Smooth muscle cell (in vitro differentiated cells): ENCODE measurements around the gene INPP5A. TPM values are rescaled to one million over a fixed set of nuclear protein-coding genes. Genes with fewer than 3 reads are reported as not detected.

Source experiments
- DNase-seq: peaks from one replicate; lab custom pipeline; 2025; ENCODE audit not compliant: unreplicated experiment; lab: John Stamatoyannopoulos, UW
- H2AFZ ChIP-seq: fragments of 200-600 bp; sonication (generic); 2 replicates; pipeline ENCODE4 v1.6.0; 2016; ENCODE audit warnings: antibody characterized with exemption, low read depth, mild to moderate bottlenecking
- H3F3A ChIP-seq: fragments of 200-600 bp; sonication (generic); 2 replicates; pipeline ENCODE4 v1.6.0; 2017; ENCODE audit warnings: antibody characterized with exemption, low read depth
- H3K27ac ChIP-seq: fragments of 200-600 bp; sonication (generic); 2 replicates; pipeline ENCODE4 v1.5.1; 2016; ENCODE audit warnings: low read depth, mild to moderate bottlenecking
- H3K27me3 ChIP-seq: fragments of 200-600 bp; sonication (generic); 2 replicates; pipeline ENCODE4 v1.6.1; 2016; ENCODE audit warnings: low read depth, mild to moderate bottlenecking
- H3K36me3 ChIP-seq: fragments of 200-600 bp; sonication (generic); 2 replicates; pipeline ENCODE4 v1.5.1; 2016; ENCODE audit warnings: low read depth
- H3K4me1 ChIP-seq: fragments of 200-600 bp; sonication (generic); 2 replicates; pipeline ENCODE4 v1.5.1; 2016; ENCODE audit warnings: low read depth
- H3K4me2 ChIP-seq: fragments of 200-600 bp; sonication (generic); 2 replicates; pipeline ENCODE4 v1.6.0; 2016; ENCODE audit warnings: mild to moderate bottlenecking
- H3K4me3 ChIP-seq: fragments of 200-600 bp; sonication (generic); 2 replicates; pipeline ENCODE4 v1.5.1; 2016; ENCODE audit warnings: mild to moderate bottlenecking
- H3K79me2 ChIP-seq: fragments of 200-600 bp; sonication (generic); 2 replicates; pipeline ENCODE4 v1.6.0; 2016; ENCODE audit warnings: low read depth, mild to moderate bottlenecking
- H3K9ac ChIP-seq: fragments of 200-600 bp; sonication (generic); 2 replicates; pipeline ENCODE4 v1.6.0; 2016; ENCODE audit warnings: low read depth
- H3K9me3 ChIP-seq: fragments of 200-600 bp; sonication (generic); replicated peaks from 2 replicates; pipeline ENCODE4 v1.5.1; 2016; ENCODE audit warnings: low read depth
- H4K20me1 ChIP-seq: fragments of 200-600 bp; sonication (generic); 2 replicates; pipeline ENCODE4 v1.6.0; 2016; ENCODE audit warnings: low read depth
- WGBS: methylation state at CpG from one replicate; pipeline ENCODE4 v1.1.7; 2016; ENCODE audit warnings: low lambda C conversion rate; 5-methylcytosine and 5-hydroxymethylcytosine counted together
- polyA plus RNA-seq: library from polyadenylated mRNA; unstranded; fragments of >200 nt; fragmentation: Nextera tagmentation; extraction: Ambion mirVana; gene quantifications from 2 replicates; pipeline ENCODE4 v1.2.1, GENCODE V29; 2016
- total RNA-seq: library from RNA; depleted of rRNA; stranded (reverse); fragments of >200 nt; gene quantifications from 2 replicates; pipeline ENCODE4 v1.2.3, GENCODE V29; 2014
- TF ChIP-seq, protein P1 (sequence below): fragments of 200-600 bp; sonication (generic); IDR thresholded peaks from 2 replicates; pipeline ENCODE4 v1.5.1; 2017; ENCODE audit warnings: borderline replicate concordance, mild to moderate bottlenecking, antibody characterized with exemption; ENCODE audit not compliant: insufficient read depth, poor library complexity, severe bottlenecking

INPP5A gene
- total and polyA plus RNA-seq, 2 experiments from 2014 or later: 48.0 to 55.9 TPM

DNA sequence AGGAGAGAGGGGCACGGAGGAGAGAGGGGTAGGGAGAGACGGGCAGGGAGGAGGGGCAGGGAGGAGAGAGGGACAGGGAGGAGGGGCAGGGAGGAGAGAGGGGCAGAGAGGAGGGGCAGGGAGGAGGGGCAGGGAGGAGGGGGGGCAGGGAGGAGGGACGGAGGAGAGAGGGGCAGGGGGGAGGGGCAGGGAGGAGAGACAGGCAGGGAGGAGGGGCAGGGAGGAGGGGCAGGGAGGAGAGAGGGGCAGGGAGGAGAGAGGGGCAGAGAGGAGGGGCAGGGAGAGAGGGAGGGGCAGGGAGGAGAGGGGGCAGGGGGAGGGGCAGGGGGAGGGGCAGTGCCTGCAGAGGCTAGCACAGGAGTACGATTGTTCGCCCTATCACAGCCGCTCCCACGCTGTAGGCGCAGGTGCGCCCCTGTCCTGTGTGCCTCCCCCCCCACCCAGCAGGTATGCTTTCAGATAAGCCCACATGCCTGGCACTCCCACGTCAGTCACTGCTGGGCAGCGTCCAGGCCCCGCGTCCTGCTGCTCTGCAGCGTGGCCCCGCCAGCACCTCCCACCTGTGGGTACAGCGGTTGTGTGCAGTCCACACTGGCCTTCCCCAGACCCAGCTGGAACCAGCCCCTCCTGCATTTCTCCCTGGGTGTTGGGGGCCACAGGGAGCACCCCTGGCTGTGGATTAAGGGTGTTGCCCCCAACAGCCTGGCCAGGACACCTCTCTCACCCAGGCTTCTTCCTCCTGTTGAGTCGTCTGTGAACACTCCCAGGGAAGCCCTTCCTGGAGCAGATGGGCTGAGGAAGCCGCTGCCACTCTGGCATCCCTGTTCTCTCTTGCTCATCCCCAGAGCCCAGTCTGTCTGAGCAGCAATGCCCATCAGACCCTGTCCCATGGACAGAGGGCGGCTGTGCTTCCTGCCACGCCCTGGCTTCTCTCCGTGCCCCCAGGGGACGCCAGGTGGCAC, 237.6 kb downstream of the INPP5A start:
- no peak overlapping the region for H3K4me3 ChIP-seq
- no peaks in the 10 kb centered on the region for H3K36me3 ChIP-seq
- no peak for DNase-seq
- WGBS: 97% methylated on average over 14 of the region's 22 CpGs
- TF ChIP-seq, protein P1, sequence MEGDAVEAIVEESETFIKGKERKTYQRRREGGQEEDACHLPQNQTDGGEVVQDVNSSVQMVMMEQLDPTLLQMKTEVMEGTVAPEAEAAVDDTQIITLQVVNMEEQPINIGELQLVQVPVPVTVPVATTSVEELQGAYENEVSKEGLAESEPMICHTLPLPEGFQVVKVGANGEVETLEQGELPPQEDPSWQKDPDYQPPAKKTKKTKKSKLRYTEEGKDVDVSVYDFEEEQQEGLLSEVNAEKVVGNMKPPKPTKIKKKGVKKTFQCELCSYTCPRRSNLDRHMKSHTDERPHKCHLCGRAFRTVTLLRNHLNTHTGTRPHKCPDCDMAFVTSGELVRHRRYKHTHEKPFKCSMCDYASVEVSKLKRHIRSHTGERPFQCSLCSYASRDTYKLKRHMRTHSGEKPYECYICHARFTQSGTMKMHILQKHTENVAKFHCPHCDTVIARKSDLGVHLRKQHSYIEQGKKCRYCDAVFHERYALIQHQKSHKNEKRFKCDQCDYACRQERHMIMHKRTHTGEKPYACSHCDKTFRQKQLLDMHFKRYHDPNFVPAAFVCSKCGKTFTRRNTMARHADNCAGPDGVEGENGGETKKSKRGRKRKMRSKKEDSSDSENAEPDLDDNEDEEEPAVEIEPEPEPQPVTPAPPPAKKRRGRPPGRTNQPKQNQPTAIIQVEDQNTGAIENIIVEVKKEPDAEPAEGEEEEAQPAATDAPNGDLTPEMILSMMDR: no peak
- no peaks in the 10 kb centered on the region for H3K27me3 ChIP-seq
- no peaks in the 10 kb centered on the region for H3F3A ChIP-seq
- no peak overlapping the region for H2AFZ ChIP-seq
- no peaks in the 10 kb centered on the region for H3K79me2 ChIP-seq
- no peak overlapping the region for H3K9ac ChIP-seq
- H3K27ac ChIP-seq: no peak overlapping the region
- H3K4me2 ChIP-seq: no peak overlapping the region
- H3K9me3 ChIP-seq: no peaks in the 10 kb centered on the region
- H3K4me1 ChIP-seq: no peaks in the 10 kb centered on the region
- peaks cover 31% of the 10 kb centered on the region for H4K20me1 ChIP-seq

DNA sequence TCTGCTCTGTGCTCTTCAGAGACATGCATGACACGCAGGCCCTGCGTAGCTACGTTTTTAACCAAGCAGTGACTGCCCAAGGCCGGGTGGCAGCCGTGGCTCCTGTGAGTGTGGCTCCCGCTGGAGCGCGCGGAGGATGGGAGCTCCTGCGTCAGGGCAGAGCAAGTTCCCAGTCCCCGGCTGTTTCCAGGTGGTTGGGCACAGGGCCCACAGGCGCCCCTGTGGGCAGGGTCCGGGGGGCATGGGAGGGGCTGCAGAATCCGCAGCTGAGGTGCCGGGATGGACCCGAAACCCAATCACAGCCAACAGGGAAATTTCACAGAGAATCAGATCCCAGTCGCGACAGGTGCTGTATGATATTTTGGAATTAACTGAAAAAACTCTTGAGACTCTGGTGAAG, 238.6 kb downstream of the INPP5A start:
- 97% methylated on average over 16 of the region's 18 CpGs for WGBS
- no peaks in the 10 kb centered on the region for H3K79me2 ChIP-seq

DNA sequence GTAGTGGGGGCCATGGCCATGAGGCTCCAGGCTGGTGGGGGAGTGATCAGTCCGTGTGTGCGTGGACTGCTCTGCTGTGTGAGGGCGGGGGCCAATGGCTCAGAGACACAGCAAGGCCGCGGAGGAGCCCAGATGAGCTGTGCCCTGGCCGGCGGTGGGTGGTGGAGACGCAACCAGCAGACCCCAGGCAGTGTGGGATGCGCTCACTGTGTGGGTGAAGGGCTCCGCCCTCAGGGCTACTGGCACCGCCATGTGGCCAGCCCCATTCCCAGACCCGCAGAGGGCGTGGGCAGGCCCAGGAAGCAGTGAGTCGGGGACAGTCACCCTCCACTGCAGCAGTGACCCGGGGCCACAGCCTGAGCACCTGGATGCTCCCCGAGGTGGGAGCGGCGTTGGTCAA, 239.2 kb downstream of the INPP5A start:
- peaks cover 45% of the 10 kb centered on the region for H4K20me1 ChIP-seq
- no peaks in the 10 kb centered on the region for H3K36me3 ChIP-seq
- no peaks in the 10 kb centered on the region for H3K79me2 ChIP-seq
- no peak overlapping the region for H3K4me2 ChIP-seq
- H3F3A ChIP-seq: no peaks in the 10 kb centered on the region
- no peak overlapping the region for H2AFZ ChIP-seq
- H3K4me3 ChIP-seq: no peak overlapping the region
- TF ChIP-seq, protein P1: no peak
- H3K9ac ChIP-seq: no peak overlapping the region
- no peak for DNase-seq
- no peaks in the 10 kb centered on the region for H3K4me1 ChIP-seq
- H3K27ac ChIP-seq: no peak overlapping the region
- WGBS: 98% methylated on average over 15 of the region's 18 CpGs
- H3K27me3 ChIP-seq: peaks cover 9% of the 10 kb centered on the region
- H3K9me3 ChIP-seq: no peaks in the 10 kb centered on the region

More for the DNA sequence above, 238.6 kb downstream of the INPP5A start:
- Histone ChIP-seq H2AFZ (no peak overlapping the region), H3K4me2 (no peak overlapping the region), H3K36me3 (no peaks in the 10 kb centered on the region), H3F3A (no peaks in the 10 kb centered on the region), H3K4me1 (no peaks in the 10 kb centered on the region), H4K20me1 (peaks cover 39% of the 10 kb centered on the region), H3K27ac (no peak overlapping the region), H3K27me3 (peaks cover 2% of the 10 kb centered on the region), H3K9ac (no peak overlapping the region), H3K9me3 (no peaks in the 10 kb centered on the region), H3K4me3 (no peak overlapping the region)
- TF ChIP-seq, protein P1: no peak
- no peak for DNase-seq
